Subcutaneous abdominal adipose tissue (tissue), 5 donors: ENCODE data around the gene PTX3.
A peak's percentile ranks its signal among the peaks of the same experiment; 100 is the strongest.

Experiments used
- H3K27ac ChIP-seq: one replicate; pipeline ENCODE4 v1.7.0; 2013; ENCODE audit warnings: low read depth, mild to moderate bottlenecking, inconsistent platforms, low read length, moderate library complexity
- H3K27me3 ChIP-seq, 5 donors: one replicate each; pipeline ENCODE4 v1.7.0; 2013; ENCODE audit warnings: low read length in 5 of 5, inconsistent platforms in 1 of 5; ENCODE audit not compliant: control insufficient read depth in 5 of 5, insufficient read depth in 4 of 5
- H3K36me3 ChIP-seq, 5 donors: one replicate each; pipeline ENCODE4 v1.7.0; 2013; ENCODE audit warnings: low read length in 5 of 5; ENCODE audit not compliant: control insufficient read depth in 5 of 5, insufficient read depth in 5 of 5
- H3K4me1 ChIP-seq, 5 donors: one replicate each; pipeline ENCODE4 v1.7.0; 2013; ENCODE audit warnings: low read length in 5 of 5, mild to moderate bottlenecking in 3 of 5, moderate library complexity in 1 of 5; ENCODE audit not compliant: control insufficient read depth in 5 of 5, insufficient read depth in 5 of 5
- H3K4me3 ChIP-seq, 5 donors: one replicate each; pipeline ENCODE4 v1.7.0; 2013; ENCODE audit warnings: low read length in 5 of 5, low read depth in 1 of 5
- H3K9ac ChIP-seq, 5 donors: one replicate each; pipeline ENCODE4 v1.7.0; 2013; ENCODE audit warnings: low read length in 5 of 5, mild to moderate bottlenecking in 4 of 5, moderate library complexity in 3 of 5
- H3K9me3 ChIP-seq, 5 donors: one replicate each; pipeline ENCODE4 v1.7.0; 2013; ENCODE audit warnings: low read length in 5 of 5; ENCODE audit not compliant: control insufficient read depth in 5 of 5
- donor health status: healthy.
- donor health status: healthy.
- donor health status: healthy.
- donor health status: healthy.
- donor health status: healthy.

Gene PTX3

DNA sequence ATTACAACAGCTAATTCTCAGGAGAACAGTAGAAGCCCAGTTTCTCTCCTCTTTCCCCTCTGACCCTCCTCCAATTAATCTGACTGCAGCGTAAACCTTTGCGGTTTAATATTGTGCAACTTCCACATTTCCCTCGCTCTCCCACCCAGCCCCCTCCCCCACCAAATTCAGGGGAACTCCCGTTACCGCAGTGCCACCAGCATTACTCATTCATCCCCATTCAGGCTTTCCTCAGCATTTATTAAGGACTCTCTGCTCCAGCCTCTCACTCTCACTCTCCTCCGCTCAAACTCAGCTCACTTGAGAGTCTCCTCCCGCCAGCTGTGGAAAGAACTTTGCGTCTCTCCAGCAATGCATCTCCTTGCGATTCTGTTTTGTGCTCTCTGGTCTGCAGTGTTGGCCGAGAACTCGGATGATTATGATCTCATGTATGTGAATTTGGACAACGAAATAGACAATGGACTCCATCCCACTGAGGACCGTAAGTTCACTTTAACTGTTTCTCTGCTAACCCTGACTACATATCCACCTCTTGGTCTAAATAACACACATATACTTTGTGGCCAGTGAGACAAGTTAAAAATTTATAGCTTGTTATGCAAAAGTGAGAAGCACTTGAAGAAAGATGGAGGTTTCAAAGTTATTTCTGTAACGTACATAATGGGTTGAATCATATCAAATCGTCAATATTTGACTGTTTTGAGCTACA lies at the start of gene PTX3:
Gene PTX3, plus strand, starts transcription at position 268 of the 709 bp plus-strand sequence. Its CDS starts 84 bp downstream, at position 352.
- Histone ChIP-seq H3K36me3 (no peaks in the 10 kb centered on the region), H3K27me3 (peaks cover 0 to 10% (median 3%) of the 10 kb centered on the region in 5 donors), H3K9me3 (no peaks in the 10 kb centered on the region), H3K9ac (peak within 1 kb of the TSS in 2 of 5 donors; percentile 12 to 19), H3K4me1 (peaks cover 0 to 24% (median 23%) of the 10 kb centered on the region in 5 donors), H3K27ac (peak within 1 kb of the TSS; percentile 26), H3K4me3 (peak within 1 kb of the TSS; percentile 63 to 86 (median 71))

DNA sequence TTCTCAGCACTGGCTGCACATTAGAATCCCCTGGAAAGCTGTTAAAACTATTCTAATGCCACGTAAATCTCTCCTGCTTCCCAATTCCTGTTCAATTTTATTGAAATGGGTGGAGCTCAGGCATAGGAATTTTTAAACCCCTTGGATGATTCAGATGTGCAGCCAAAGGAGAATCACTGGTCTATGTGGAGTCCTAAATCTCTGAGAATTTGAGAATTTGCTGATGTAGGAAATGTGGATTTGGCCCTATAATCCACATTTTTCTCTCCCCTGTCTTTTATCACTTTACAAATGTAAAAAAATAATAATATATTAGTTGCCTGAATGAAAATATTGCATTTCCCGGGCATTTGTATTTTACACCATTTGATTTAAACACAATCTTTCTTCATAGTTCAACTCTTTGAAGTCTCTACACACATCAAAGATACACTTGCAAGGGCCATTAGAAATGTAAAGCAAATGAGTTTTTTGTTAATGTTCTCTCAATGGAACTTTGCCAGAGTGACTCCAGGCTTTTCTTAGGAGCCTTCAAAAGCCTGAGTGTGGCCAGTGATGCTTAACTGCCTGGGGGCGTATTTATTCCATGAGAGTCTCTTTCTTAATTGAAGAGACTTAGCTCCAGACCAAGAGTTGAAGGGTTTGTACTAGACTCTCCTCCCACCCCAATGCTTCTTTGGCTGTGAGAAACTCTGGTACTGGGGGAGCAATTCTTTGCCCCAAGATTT lies 48.8 kb upstream of the PTX3 start:
- no peaks in the 10 kb centered on the region for H3K36me3 ChIP-seq
- no peak overlapping the region for H3K9ac ChIP-seq
- no peaks in the 10 kb centered on the region for H3K9me3 ChIP-seq
- no peaks in the 10 kb centered on the region for H3K27me3 ChIP-seq
- no peak overlapping the region for H3K4me3 ChIP-seq
- H3K4me1 ChIP-seq, result peaks cover 0 to 7% (median 5%) of the 10 kb centered on the region in 5 donors
- no peak overlapping the region for H3K27ac ChIP-seq

DNA sequence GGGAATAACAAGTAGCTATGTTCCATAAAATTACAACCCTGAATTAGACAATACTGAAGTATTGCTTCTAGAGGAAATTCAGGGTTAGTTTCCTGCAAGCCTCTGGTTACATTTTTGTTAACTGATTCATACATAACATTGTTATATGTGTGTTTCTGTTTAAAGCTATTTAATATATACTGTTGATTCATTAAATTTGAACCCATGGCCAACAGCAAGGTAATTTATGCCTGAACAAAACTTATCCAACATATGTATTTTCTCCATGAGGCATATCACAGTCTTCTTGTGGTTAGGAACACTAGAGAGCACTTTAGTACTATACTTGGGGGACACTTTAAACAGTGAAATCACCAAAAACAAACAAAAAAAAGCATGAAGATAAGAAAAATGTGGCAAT lies 47.7 kb upstream of the PTX3 start:
- peaks cover 0 to 7% (median 4%) of the 10 kb centered on the region in 5 donors for H3K4me1 ChIP-seq
- H3K27ac ChIP-seq, result no peak overlapping the region
- no peak overlapping the region for H3K4me3 ChIP-seq
- no peaks in the 10 kb centered on the region for H3K27me3 ChIP-seq
- no peak overlapping the region for H3K9ac ChIP-seq
- H3K36me3 ChIP-seq, result no peaks in the 10 kb centered on the region
- H3K9me3 ChIP-seq, result no peaks in the 10 kb centered on the region

DNA sequence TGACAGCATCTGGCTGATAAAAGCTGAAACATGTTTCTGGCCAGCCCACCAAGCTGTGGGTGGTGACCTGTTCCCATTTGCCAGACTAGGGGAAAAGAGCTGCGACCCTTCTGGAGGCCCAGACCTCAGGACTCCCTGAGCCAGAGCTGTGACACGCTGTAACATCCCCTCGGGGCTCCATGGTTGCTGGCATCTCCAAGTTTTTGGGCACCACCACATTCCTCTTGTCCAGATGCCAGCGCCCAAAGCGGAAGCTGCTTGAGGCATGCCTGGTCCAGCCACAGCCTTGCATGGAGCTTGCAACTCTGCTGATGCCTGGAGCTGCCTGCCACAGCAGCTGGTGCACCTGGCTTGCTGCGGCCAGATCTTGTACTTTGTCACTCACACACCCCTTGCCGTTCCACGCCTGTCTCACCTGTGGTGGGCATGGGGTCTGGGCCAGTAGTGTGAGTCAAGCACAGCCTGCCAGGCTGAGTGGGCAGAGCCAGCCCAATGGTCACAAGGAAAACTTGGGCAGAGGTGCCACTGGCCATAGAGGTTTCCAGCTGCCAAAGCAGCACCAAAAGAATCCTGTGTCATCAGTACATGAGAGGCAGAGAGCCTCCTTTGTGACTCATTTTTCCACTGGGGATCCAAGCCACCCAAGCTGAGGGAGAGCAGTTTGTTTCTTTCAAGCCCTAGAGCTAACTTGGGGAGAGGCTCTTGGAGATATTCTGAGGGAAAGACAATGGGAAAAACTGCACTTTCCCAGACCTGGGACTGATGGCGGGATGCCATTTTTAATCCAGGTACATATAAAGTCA lies 45.7 kb upstream of the PTX3 start:
- H3K27me3 ChIP-seq, result no peaks in the 10 kb centered on the region
- no peaks in the 10 kb centered on the region for H3K4me1 ChIP-seq
- H3K9ac ChIP-seq, result no peak overlapping the region
- H3K27ac ChIP-seq, result no peak overlapping the region
- no peak overlapping the region for H3K4me3 ChIP-seq
- no peaks in the 10 kb centered on the region for H3K36me3 ChIP-seq
- H3K9me3 ChIP-seq, result no peaks in the 10 kb centered on the region

DNA sequence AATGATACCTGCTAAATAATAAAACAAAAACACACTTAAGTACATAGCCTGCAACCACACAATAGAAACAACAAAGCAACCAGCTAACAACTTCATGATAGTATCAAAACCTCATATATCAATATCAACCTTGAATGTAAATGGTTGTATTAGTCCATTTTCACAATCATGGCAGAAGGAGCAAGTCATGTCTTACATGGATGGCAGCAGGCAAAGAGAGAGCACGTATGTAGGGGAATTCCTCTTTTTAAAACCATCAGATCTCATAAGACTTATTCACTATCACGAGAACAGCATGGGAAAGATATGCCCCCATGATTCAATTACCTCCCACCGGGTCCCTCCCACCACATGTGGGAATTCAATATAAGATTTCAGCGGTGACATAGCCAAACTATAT lies 44.5 kb upstream of the PTX3 start:
- Histone ChIP-seq H3K9ac (no peak overlapping the region), H3K4me3 (no peak overlapping the region), H3K9me3 (no peaks in the 10 kb centered on the region), H3K27me3 (no peaks in the 10 kb centered on the region), H3K27ac (no peak overlapping the region), H3K36me3 (no peaks in the 10 kb centered on the region), H3K4me1 (no peaks in the 10 kb centered on the region)

DNA sequence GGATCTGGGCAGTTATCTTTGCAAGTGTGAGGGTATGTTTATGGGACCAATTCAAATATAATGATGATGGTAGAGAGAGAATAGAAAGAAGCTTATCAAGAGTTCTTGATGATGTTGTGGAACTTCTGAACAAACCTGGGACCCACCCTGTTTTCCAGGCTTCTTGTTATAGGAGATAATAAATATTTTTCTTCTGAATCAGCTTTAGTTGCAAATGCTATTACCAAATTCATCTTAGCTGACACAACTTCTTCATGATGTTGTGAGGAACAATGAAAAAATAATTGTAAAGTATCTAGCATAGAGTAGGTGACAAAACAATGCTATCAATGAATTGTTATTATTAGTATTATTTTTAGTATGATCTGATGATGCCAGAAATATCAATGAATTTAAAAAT lies 43.5 kb upstream of the PTX3 start:
- Histone ChIP-seq H3K4me3 (no peak overlapping the region), H3K4me1 (no peaks in the 10 kb centered on the region), H3K27me3 (no peaks in the 10 kb centered on the region), H3K9ac (no peak overlapping the region), H3K27ac (no peak overlapping the region), H3K36me3 (no peaks in the 10 kb centered on the region), H3K9me3 (no peaks in the 10 kb centered on the region)

DNA sequence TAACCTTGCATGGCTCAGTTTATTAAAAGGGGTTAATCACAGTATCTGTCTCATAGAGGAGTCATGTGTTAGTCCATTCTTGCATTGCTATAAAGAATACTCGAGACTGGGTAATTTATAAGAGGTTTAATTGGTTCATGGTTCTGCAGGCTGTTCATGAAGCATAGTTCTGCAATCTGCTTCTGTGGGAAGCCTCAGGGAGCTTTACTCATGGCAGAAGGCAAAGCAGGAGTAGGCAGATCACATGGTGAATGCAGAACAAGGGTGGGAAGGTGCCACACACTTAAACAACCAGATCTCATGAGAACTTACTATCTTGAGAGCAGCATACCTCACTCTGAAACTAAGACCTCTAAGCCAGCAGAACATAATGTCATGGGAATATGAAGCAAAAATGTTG lies 42.2 kb upstream of the PTX3 start:
- Histone ChIP-seq H3K4me1 (no peaks in the 10 kb centered on the region), H3K27ac (no peak overlapping the region), H3K4me3 (no peak overlapping the region), H3K9me3 (no peaks in the 10 kb centered on the region), H3K27me3 (no peaks in the 10 kb centered on the region), H3K9ac (no peak overlapping the region), H3K36me3 (no peaks in the 10 kb centered on the region)

DNA sequence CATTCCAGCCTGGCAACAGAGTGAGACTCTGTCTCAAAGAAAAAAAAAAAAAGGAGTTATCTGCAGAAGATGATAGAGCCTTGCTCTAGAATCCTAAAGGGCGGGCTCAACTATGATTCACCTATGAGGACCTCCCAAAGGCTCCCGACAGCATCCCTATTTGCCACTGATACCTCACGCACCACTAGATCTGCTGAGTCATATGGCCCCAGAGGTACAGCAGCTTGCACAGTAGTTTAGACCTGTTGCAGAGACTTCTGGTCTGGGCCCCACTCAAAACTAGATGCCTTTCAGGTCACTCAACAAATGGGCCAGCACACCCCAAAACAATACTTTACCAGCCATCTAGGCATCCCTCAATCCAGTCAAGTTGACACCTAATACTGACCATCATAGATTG lies 38.1 kb upstream of the PTX3 start:
- H3K36me3 ChIP-seq, result no peaks in the 10 kb centered on the region
- no peak overlapping the region for H3K4me3 ChIP-seq
- H3K9ac ChIP-seq, result no peak overlapping the region
- H3K27me3 ChIP-seq, result no peaks in the 10 kb centered on the region
- H3K27ac ChIP-seq, result no peak overlapping the region
- H3K4me1 ChIP-seq, result no peaks in the 10 kb centered on the region
- no peaks in the 10 kb centered on the region for H3K9me3 ChIP-seq

DNA sequence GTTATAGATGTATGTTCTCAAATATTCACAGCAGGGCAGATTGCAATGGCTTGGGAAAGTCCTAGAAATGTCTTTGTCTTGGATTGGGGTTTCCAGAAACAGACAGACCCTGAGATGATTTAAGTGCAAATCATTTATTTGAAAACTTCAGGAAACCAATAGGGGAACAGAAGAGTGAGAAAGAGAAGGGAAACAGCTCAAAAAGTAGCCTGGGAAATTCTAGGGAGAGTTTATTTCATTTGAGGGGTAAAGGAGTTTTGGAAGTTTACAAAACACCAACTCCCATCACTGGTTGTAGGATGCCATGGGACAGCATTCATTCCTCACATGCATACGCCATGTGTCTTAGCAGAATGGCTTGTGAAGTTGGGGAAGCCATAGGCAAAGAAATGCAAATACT lies 32.3 kb upstream of the PTX3 start:
- H3K27me3 ChIP-seq, result no peaks in the 10 kb centered on the region
- no peaks in the 10 kb centered on the region for H3K9me3 ChIP-seq
- H3K4me3 ChIP-seq, result no peak overlapping the region
- no peak overlapping the region for H3K27ac ChIP-seq
- H3K9ac ChIP-seq, result no peak overlapping the region
- no peaks in the 10 kb centered on the region for H3K36me3 ChIP-seq
- H3K4me1 ChIP-seq, result peaks cover 0 to 11% (median 0%) of the 10 kb centered on the region in 5 donors

DNA sequence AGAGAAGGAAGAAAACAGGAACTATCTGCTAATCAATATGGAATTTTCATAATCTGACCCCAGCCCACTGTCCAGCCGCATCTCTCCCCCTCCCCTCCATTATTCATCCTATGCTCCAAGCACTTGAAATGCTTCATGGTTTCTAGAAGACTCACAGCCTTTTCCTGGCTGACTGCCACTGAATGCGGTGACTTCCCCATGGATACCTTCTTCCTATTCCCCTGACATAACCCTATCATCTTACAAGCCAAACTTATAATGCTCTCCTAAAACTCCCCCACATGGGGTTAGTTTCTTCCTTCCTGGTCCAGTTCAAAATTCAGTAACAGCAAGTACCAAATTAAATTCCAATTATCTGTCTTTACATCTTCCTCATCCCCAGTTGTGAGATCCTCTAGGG lies 31.2 kb upstream of the PTX3 start:
- no peak overlapping the region for H3K9ac ChIP-seq
- H3K27me3 ChIP-seq, result no peaks in the 10 kb centered on the region
- H3K4me1 ChIP-seq, result peaks cover 0 to 11% (median 0%) of the 10 kb centered on the region in 5 donors
- no peaks in the 10 kb centered on the region for H3K36me3 ChIP-seq
- no peak overlapping the region for H3K27ac ChIP-seq
- H3K4me3 ChIP-seq, result no peak overlapping the region
- no peaks in the 10 kb centered on the region for H3K9me3 ChIP-seq
